GM23248 (cell line): ENCODE results near the gene PARG. TPM values are rescaled to one million over a fixed set of nuclear protein-coding genes. Genes with fewer than 3 reads are reported as not detected.
"Not testable (repeated sequence)": the region's sequence is repeated elsewhere in the genome, so short reads cannot be mapped to it uniquely, and the experiment has no call there.

Source experiments
- DNase-seq: peaks from one replicate; pipeline ENCODE4 v3.0.0-alpha.2; 2015
- H2AFZ ChIP-seq: fragments of 200-600 bp; sonication (generic); 2 replicates; pipeline ENCODE4 v1.6.1; 2016; ENCODE audit warnings: antibody characterized with exemption
- H3F3A ChIP-seq: fragments of 200-600 bp; sonication (generic); 2 replicates; pipeline ENCODE4 v1.6.1; 2016; ENCODE audit warnings: mild to moderate bottlenecking, antibody characterized with exemption, mixed run types; ENCODE audit not compliant: insufficient read depth
- H3K27ac ChIP-seq: fragments of 200-600 bp; sonication (generic); 2 replicates; pipeline ENCODE4 v1.5.1; 2016; ENCODE audit warnings: mild to moderate bottlenecking
- H3K27me3 ChIP-seq: fragments of 200-600 bp; sonication (generic); replicated peaks from 2 replicates; pipeline ENCODE4 v1.6.1; 2016; ENCODE audit warnings: mild to moderate bottlenecking; ENCODE audit not compliant: insufficient read depth
- H3K36me3 ChIP-seq: fragments of 200-600 bp; sonication (generic); 2 replicates; pipeline ENCODE4 v1.6.1; 2016; ENCODE audit warnings: low read depth, mild to moderate bottlenecking
- H3K4me1 ChIP-seq: fragments of 200-600 bp; sonication (generic); 2 replicates; pipeline ENCODE4 v1.6.1; 2016; ENCODE audit warnings: mild to moderate bottlenecking; ENCODE audit not compliant: insufficient read depth
- H3K4me2 ChIP-seq: fragments of 200-600 bp; sonication (generic); one replicate; pipeline ENCODE4 v1.6.1; 2016; ENCODE audit warnings: mild to moderate bottlenecking; ENCODE audit not compliant: unreplicated experiment
- H3K4me3 ChIP-seq: fragments of 200-600 bp; sonication (generic); 2 replicates; pipeline ENCODE4 v1.5.1; 2016; ENCODE audit warnings: mild to moderate bottlenecking
- H3K79me2 ChIP-seq: fragments of 200-600 bp; sonication (generic); 2 replicates; pipeline ENCODE4 v1.6.1; 2016; ENCODE audit warnings: mild to moderate bottlenecking; ENCODE audit not compliant: insufficient read depth
- H3K9ac ChIP-seq: fragments of 200-600 bp; sonication (generic); 2 replicates; pipeline ENCODE4 v1.6.1; 2016; ENCODE audit warnings: mild to moderate bottlenecking
- H3K9me2 ChIP-seq: fragments of 200-600 bp; sonication (generic); 2 replicates; pipeline ENCODE4 v1.6.1; 2016; ENCODE audit warnings: mixed run types, mild to moderate bottlenecking, moderate library complexity; ENCODE audit not compliant: insufficient read depth
- H3K9me3 ChIP-seq: fragments of 200-600 bp; sonication (generic); one replicate; pipeline ENCODE4 v1.6.1; 2017; ENCODE audit warnings: low read depth
- H4K20me1 ChIP-seq: fragments of 200-600 bp; sonication (generic); 2 replicates; pipeline ENCODE4 v1.6.0; 2016; ENCODE audit not compliant: insufficient read depth
- WGBS, 2 experiments: methylation state at CpG; one replicate each; pipeline ENCODE4 v1.1.6; 2015 to 2017; ENCODE audit warnings: low lambda C conversion rate in 2 of 2, low coverage in 1 of 2; ENCODE audit errors: missing lambda C conversion rate in 2 of 2; 5-methylcytosine and 5-hydroxymethylcytosine counted together
- in situ Hi-C: fragments of 300-500 bp; cut with MboI; formaldehyde crosslinking; loops from 2 replicates; pipeline ENCODE4 v1.15.0; 2020
- polyA plus RNA-seq: library from polyadenylated mRNA; unstranded; fragments of >200 nt; fragmentation: Nextera tagmentation; extraction: Ambion mirVana; gene quantifications from 2 replicates; pipeline ENCODE4 v1.2.1, GENCODE V29; 2016
- total RNA-seq: library from RNA; depleted of rRNA; stranded (reverse); fragments of >200 nt; shearing (Covaris generic); gene quantifications from 2 replicates; pipeline ENCODE4 v1.2.3, GENCODE V29; 2014

PARG gene
- total and polyA plus RNA-seq, 2 experiments from 2014 or later = 15.0 to 26.0 TPM

GRCh38 chr10:49900406-49900805, 41.4 kb downstream of the PARG start:
- in situ Hi-C loops = loop anchor here (25.0 kb wide), 1 partner anchor 313 kb away; no protein-coding TSS in a partner anchor
- H3K9me2 ChIP-seq, H3K27ac ChIP-seq, H3F3A ChIP-seq, H3K9ac ChIP-seq, H4K20me1 ChIP-seq, H3K4me2 ChIP-seq, H3K79me2 ChIP-seq, H3K4me3 ChIP-seq, H3K4me1 ChIP-seq, DNase-seq, H2AFZ ChIP-seq, H3K9me3 ChIP-seq, H3K27me3 ChIP-seq, H3K36me3 ChIP-seq: not testable (repeated sequence)
- 43 to 51% methylated on average over 3 of the region's 3 CpGs for WGBS, 2 experiments

- not testable (repeated sequence) for H3K27ac ChIP-seq, H3K79me2 ChIP-seq, H3K9me2 ChIP-seq, H3K9ac ChIP-seq, H3F3A ChIP-seq, H4K20me1 ChIP-seq, H3K4me3 ChIP-seq, H3K4me2 ChIP-seq, H3K9me3 ChIP-seq, H3K4me1 ChIP-seq, H3K36me3 ChIP-seq, H3K27me3 ChIP-seq, H2AFZ ChIP-seq, DNase-seq
- in situ Hi-C loops = loop anchor here (25.0 kb wide), 1 partner anchor 313 kb away; no protein-coding TSS in a partner anchor
- 29 to 100% methylated on average over 1 to 2 of the region's 2 CpGs for WGBS, 2 experiments
Measured at GRCh38 chr10:49899999-49900398, 41.8 kb downstream of the PARG start.

- WGBS, 2 experiments = 97 to 98% methylated on average over 5 of the region's 5 CpGs
- H3K4me1 ChIP-seq = not testable (repeated sequence)
Measured at GRCh38 chr10:49890025-49890424, 51.8 kb downstream of the PARG start.

GRCh38 chr10:49884739-49885331, 57.0 kb downstream of the PARG start:
- H3K36me3 ChIP-seq, H3K9me3 ChIP-seq, H3K4me3 ChIP-seq, H3F3A ChIP-seq, H3K79me2 ChIP-seq, H3K9me2 ChIP-seq, H3K27ac ChIP-seq, H3K4me1 ChIP-seq, in situ Hi-C loops, H2AFZ ChIP-seq, H3K4me2 ChIP-seq, H3K9ac ChIP-seq, H3K27me3 ChIP-seq, H4K20me1 ChIP-seq, DNase-seq: not testable (repeated sequence)
- 93 to 100% methylated on average over 1 of the region's 3 CpGs for WGBS, 2 experiments

More at GRCh38 chr10:49890025-49890424, 51.8 kb downstream of the PARG start:
- H3K4me3 ChIP-seq, H3F3A ChIP-seq, H3K27me3 ChIP-seq, H3K4me2 ChIP-seq, in situ Hi-C loops, H3K9me2 ChIP-seq, H3K36me3 ChIP-seq, H3K27ac ChIP-seq, H4K20me1 ChIP-seq, H3K9me3 ChIP-seq, H3K9ac ChIP-seq, H3K79me2 ChIP-seq, DNase-seq, H2AFZ ChIP-seq: not testable (repeated sequence)

GRCh38 chr10:49883852-49884251, 58.0 kb downstream of the PARG start:
- H3K9me3 ChIP-seq, DNase-seq, H3K79me2 ChIP-seq, H3K4me1 ChIP-seq, H3K27me3 ChIP-seq, H3K4me3 ChIP-seq, H3K4me2 ChIP-seq, in situ Hi-C loops, H3K9me2 ChIP-seq, H3K27ac ChIP-seq, H3K36me3 ChIP-seq, H4K20me1 ChIP-seq, H3K9ac ChIP-seq, H3F3A ChIP-seq, H2AFZ ChIP-seq: not testable (repeated sequence)
- WGBS, 2 experiments = 67 to 83% methylated on average over 1 to 2 of the region's 3 CpGs

GRCh38 chr10:49882327-49882726, 59.5 kb downstream of the PARG start:
- H3K9ac ChIP-seq, H3K9me2 ChIP-seq, H3F3A ChIP-seq, H3K36me3 ChIP-seq, H3K4me2 ChIP-seq, H3K9me3 ChIP-seq, in situ Hi-C loops, H3K4me1 ChIP-seq, H4K20me1 ChIP-seq, H3K79me2 ChIP-seq, H3K4me3 ChIP-seq, H3K27ac ChIP-seq, DNase-seq, H3K27me3 ChIP-seq, H2AFZ ChIP-seq: not testable (repeated sequence)
- WGBS, 2 experiments = 87 to 98% methylated on average over 2 to 3 of the region's 3 CpGs

GRCh38 chr10:49872740-49873139, 69.1 kb downstream of the PARG start:
- H3K27me3 ChIP-seq, H3K9ac ChIP-seq, H3K36me3 ChIP-seq, H3K9me3 ChIP-seq, H4K20me1 ChIP-seq, H3K79me2 ChIP-seq, H3K9me2 ChIP-seq, H3K4me2 ChIP-seq, DNase-seq, in situ Hi-C loops, H2AFZ ChIP-seq, H3F3A ChIP-seq, H3K4me3 ChIP-seq, H3K4me1 ChIP-seq, H3K27ac ChIP-seq: not testable (repeated sequence)
- no CpG with 5 or more reads among the region's 3 CpGs for WGBS, 2 experiments

- in situ Hi-C loops, H2AFZ ChIP-seq, H3F3A ChIP-seq, H3K4me2 ChIP-seq, H3K27ac ChIP-seq, H3K79me2 ChIP-seq, H3K9me2 ChIP-seq, H3K9me3 ChIP-seq, H4K20me1 ChIP-seq, H3K36me3 ChIP-seq, H3K4me1 ChIP-seq, H3K4me3 ChIP-seq, H3K27me3 ChIP-seq, DNase-seq, H3K9ac ChIP-seq: not testable (repeated sequence)
- WGBS, 2 experiments = no CpG with 5 or more reads among the region's 3 CpGs
Measured at GRCh38 chr10:49871462-49871861, 70.4 kb downstream of the PARG start.
